A549 treated with DMSO at 1 μM for 4 hours (cell line): ENCODE measurements around the gene RGP1. TPM values are rescaled to one million over a fixed set of nuclear protein-coding genes. Genes with fewer than 3 reads are reported as not detected.

Source experiments
- total RNA-seq: library from RNA; stranded (reverse); fragments of 200-300 nt; extraction: Qiagen RNA extraction; gene quantifications from 5 replicates; pipeline ENCODE4 v1.2.3, GENCODE V29; 2022; ENCODE audit warnings: low read depth

The RGP1 gene
- 13.0 to 17.9 TPM (median 16.5 TPM) in 5 replicates for total RNA-seq

GRCh38 chr9:35748858-35749514 is at the start of gene RGP1, which contains the start of gene GBA2:
Gene RGP1, plus strand, starts transcription at chr9:35749287. Its CDS starts 469 bp downstream, at chr9:35749756.
Gene GBA2, minus strand, starts transcription at chr9:35749228. Its CDS starts 524 bp downstream, at chr9:35748704.

GRCh38 chr9:35732185-35732799 is 16.8 kb upstream of the RGP1 start, which contains the start of the genes CREB3 and TLN1:
Gene CREB3, plus strand, starts transcription at chr9:35732666. Its CDS starts 107 bp downstream, at chr9:35732773.
Gene TLN1, minus strand, starts transcription at chr9:35732195. Its CDS starts 6,501 bp downstream, at chr9:35725694.

GRCh38 chr9:35754264-35754663 is 5.2 kb downstream of the RGP1 start, which contains the start of gene MSMP:
Gene MSMP, minus strand, starts transcription at chr9:35754276. Its CDS starts 147 bp downstream, at chr9:35754129.

GRCh38 chr9:35791297-35791921 is 42.3 kb downstream of the RGP1 start, which contains the start of gene NPR2:
Gene NPR2, plus strand, starts transcription at chr9:35791591. Its CDS starts 818 bp downstream, at chr9:35792409.

Other genes starting within 250 kb of the RGP1 start
- gene TESK1, start 144.0 kb upstream of the RGP1 start, total RNA-seq, result 22.2 to 26.3 TPM (median 22.7 TPM) in 5 replicates
- 0.06 to 0.13 TPM (median 0.10 TPM) in 3 of 5 replicates, not detected in the others for gene CD72, start 130.9 kb upstream of the RGP1 start, total RNA-seq
- gene SIT1, start 98.4 kb upstream of the RGP1 start, total RNA-seq, result not detected in 5 replicates
- 7.7 to 45.5 TPM (median 11.2 TPM) in 4 of 5 replicates, not detected in the other for gene RMRP, start 91.3 kb upstream of the RGP1 start, total RNA-seq
- 20.7 to 25.4 TPM (median 22.7 TPM) in 5 replicates for gene CCDC107, start 91.0 kb upstream of the RGP1 start, total RNA-seq
- 11.9 to 21.4 TPM (median 19.4 TPM) in 5 replicates for gene ARHGEF39, start 84.1 kb upstream of the RGP1 start, total RNA-seq
- gene CA9, start 75.4 kb upstream of the RGP1 start, total RNA-seq, result 3.4 to 8.1 TPM (median 6.2 TPM) in 5 replicates
- 576 to 636 TPM (median 626 TPM) in 5 replicates for gene TPM2, start 59.4 kb upstream of the RGP1 start, total RNA-seq
- gene TLN1, start 17.1 kb upstream of the RGP1 start, total RNA-seq, result 104 to 127 TPM (median 121 TPM) in 5 replicates
- gene CREB3, start 16.6 kb upstream of the RGP1 start, total RNA-seq, result 55.2 to 62.8 TPM (median 58.7 TPM) in 5 replicates
- 27.0 to 34.7 TPM (median 32.4 TPM) in 5 replicates for gene GBA2, start 59 bp upstream of the RGP1 start, total RNA-seq
- 0.23 to 0.38 TPM in 2 of 5 replicates, not detected in the others for gene MSMP, start 5.0 kb downstream of the RGP1 start, total RNA-seq
- gene NPR2, start 42.3 kb downstream of the RGP1 start, total RNA-seq, result 3.8 to 6.4 TPM (median 5.9 TPM) in 5 replicates
- gene SPAG8, start 63.0 kb downstream of the RGP1 start, total RNA-seq, result 0.24 to 0.70 TPM (median 0.46 TPM) in 4 of 5 replicates, not detected in the other
- gene HINT2, start 65.8 kb downstream of the RGP1 start, total RNA-seq, result 73.1 to 103 TPM (median 93.6 TPM) in 5 replicates
- gene FAM221B, start 79.4 kb downstream of the RGP1 start, total RNA-seq, result not detected in 5 replicates
- gene TMEM8B, start 79.9 kb downstream of the RGP1 start, total RNA-seq, result 1.5 to 3.4 TPM (median 3.1 TPM) in 5 replicates
- not detected in 5 replicates for gene OR13J1, start 121.1 kb downstream of the RGP1 start, total RNA-seq
- 0.11 to 0.17 TPM (median 0.14 TPM) in 3 of 5 replicates, not detected in the others for gene HRCT1, start 156.9 kb downstream of the RGP1 start, total RNA-seq
- 0.08 TPM in 1 of 5 replicates, not detected in the others for gene SPAAR, start 160.2 kb downstream of the RGP1 start, total RNA-seq
- gene OR2S2, start 208.9 kb downstream of the RGP1 start, total RNA-seq, result not detected in 5 replicates